C4-2B (cell line): ENCODE results near the gene PRR5.

ENCODE experiments used
- H3K27ac ChIP-seq: fragments of 450-650 bp; 2 replicates; pipeline ENCODE4 v1.5.1; 2017
- ZFX ChIP-seq: fragments of 450-650 bp; IDR thresholded peaks from 2 replicates; pipeline ENCODE4 v1.6.1; 2017
- TF ChIP-seq, protein P1 (sequence below): fragments of 450-650 bp; conservative IDR thresholded peaks from 2 replicates; pipeline ENCODE4 v1.5.1; 2017; ENCODE audit warnings: mild to moderate bottlenecking

PRR5 gene

DNA sequence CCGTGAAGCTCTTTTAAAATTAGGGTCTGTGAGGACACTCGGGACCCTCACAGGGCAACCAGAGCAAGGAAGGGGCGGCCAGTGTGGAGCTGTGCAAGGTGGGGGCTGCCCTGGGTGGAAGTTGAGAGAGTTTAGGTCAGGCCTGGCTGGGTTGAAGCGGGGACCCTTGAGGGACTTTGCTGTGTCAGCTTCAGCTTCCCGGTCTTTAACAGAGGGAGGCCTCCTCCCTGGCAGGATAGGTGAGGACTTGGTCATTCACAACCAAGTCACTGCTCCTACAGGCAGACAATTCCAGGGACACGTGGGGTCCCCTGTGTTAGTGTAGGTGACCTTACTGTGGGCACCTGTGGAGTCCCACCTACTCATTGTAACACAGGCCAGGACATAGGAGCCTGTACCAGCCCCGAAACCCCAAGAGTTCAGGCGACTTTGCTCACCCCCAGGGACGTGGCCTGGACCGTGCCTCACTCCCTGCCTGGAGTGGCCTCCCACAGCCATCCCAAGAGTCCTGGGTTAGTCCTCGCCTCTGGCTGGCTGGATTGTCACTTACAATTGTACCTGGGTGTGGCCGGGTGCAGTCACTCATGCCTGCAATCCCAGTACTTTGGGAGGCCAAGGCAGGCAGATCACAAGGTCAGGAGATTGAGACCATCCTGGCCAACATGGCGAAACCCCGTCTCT, 31.6 kb downstream of the PRR5 start:
- TF ChIP-seq, protein P1, sequence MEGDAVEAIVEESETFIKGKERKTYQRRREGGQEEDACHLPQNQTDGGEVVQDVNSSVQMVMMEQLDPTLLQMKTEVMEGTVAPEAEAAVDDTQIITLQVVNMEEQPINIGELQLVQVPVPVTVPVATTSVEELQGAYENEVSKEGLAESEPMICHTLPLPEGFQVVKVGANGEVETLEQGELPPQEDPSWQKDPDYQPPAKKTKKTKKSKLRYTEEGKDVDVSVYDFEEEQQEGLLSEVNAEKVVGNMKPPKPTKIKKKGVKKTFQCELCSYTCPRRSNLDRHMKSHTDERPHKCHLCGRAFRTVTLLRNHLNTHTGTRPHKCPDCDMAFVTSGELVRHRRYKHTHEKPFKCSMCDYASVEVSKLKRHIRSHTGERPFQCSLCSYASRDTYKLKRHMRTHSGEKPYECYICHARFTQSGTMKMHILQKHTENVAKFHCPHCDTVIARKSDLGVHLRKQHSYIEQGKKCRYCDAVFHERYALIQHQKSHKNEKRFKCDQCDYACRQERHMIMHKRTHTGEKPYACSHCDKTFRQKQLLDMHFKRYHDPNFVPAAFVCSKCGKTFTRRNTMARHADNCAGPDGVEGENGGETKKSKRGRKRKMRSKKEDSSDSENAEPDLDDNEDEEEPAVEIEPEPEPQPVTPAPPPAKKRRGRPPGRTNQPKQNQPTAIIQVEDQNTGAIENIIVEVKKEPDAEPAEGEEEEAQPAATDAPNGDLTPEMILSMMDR: no peak
- no peak for TF ChIP-seq ZFX
- H3K27ac ChIP-seq: no peak overlapping the region

- no peak for TF ChIP-seq ZFX
- TF ChIP-seq, protein P1: no peak
- no peak overlapping the region for H3K27ac ChIP-seq
These were observed 32.3 kb downstream of the PRR5 start for GRCh38 chr22:44734278-44734677.

GRCh38 chr22:44734801-44735517, 33.0 kb downstream of the PRR5 start:
- no peak overlapping the region for H3K27ac ChIP-seq
- TF ChIP-seq, protein P1: no peak
- no peak for TF ChIP-seq ZFX

DNA sequence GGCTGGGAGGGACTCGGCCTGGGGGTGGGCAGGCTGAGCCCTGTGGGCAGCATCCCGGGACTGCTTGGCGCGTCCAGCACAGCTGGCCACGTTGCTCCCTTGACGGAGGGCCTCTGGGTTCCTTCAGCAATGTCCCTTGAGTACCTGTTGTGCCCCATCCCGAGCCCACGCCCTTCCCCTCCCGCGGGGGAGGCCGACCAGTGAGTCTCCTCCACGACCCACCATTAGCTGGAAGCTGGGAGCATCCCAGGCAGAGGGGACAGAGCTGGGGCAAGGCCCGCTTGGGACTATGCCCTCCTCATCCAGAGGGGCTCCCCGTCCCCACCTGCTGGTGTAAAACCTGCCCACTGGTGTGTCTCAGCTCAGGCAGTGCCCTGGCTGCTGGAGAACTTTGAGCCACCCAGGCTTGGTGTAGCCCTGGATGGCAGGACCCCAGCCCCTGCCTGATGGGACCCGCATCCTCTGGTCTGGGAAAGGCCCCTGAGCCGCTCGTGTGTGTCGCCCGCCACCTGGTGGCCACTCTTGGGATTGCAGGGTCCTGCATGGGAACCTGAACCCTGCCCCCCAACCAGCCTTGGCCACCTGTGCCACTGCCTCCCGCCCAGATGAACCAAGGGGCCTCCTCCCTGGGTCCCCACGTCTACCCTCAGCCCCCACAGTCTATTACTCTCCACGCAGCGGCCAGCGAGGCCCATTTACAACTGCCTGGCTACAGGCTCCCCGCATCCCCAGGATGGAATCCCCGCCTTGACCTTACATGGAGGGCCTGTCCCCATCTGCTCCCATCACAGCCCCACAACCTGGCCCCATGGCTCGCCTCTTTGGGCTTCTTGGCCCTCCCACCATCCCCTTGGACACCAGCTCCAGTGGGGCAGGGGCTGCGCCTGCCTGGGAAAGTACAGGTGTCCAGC, 33.8 kb downstream of the PRR5 start:
- no peak for TF ChIP-seq ZFX
- TF ChIP-seq, protein P1: peak; percentile 98
- no peak overlapping the region for H3K27ac ChIP-seq

DNA sequence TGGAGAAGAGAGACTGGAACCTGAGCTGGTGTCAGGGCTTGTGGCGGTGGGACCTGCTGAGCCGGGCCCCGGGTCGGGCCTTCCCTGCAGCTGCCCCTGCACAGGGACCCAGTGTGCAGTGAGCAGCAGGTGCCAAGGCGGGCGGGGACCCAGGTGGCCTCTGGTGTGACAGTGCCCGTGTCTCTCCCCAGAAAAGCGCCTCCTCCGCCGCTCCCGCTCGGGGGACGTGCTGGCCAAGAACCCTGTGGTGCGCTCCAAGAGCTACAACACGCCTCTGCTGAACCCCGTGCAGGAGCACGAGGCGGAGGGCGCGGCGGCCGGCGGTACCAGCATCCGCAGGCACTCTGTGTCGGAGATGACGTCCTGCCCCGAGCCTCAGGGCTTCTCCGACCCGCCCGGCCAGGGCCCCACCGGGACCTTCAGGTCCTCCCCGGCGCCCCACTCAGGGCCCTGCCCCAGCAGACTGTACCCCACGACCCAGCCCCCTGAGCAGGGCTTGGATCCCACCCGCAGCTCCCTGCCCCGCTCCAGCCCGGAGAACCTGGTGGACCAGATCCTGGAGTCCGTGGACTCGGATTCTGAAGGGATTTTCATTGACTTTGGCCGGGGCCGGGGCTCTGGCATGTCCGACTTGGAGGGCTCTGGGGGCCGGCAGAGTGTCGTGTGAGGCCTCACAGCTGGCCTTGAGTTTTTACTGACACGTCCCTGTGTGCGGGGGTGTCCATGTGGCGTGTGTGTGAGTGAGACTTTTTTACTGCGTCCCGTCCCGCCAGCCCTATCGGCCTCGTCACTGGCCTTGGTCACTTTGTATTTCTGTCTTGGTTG, 34.8 kb downstream of the PRR5 start:
- no peak overlapping the region for H3K27ac ChIP-seq
- TF ChIP-seq, protein P1: no peak
- no peak for TF ChIP-seq ZFX

DNA sequence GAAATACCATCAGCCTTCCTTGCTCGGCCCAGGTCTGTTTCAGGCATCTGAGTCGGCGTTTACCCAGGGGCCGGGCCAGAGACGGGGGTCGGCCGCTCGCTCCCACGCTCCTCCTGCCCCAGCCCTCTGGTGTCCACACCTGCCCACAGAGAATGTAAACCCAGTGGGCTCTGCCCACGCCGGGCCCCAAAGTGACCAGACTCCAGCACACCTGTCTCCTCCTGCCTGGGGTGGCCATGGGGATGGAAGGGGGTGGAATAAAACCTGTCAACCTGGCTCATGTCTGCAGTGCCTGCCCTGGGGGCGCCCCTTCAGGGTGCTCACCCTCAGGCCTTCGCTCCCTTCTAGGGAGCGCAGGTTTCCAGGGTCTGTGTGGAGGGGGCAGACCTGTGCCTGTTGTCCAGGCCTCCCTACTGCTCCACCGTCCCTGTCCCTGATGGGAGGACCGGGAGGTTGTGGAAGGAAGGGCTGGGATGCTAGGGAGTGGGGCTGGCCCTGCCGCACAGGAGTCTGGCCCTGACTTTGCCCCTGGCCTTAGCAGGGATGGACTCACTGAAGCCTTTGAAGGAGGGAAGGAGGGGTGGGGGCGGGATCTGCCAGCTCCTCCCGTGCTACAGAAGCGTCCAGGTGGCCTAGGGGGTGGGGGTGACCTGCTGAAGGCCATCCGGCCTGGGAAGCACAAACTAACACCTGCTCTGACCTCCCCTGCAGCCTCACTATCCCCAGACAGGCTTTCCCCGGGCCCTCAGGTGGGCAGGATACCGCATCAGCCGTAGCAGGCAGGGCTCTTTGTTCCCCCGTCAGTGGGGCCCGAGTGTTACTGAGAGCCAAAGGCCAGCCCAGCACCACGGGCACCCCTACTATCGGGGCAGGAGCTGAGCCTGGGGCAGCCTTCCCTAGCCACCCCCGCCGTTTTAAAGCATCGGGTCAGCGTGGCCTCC, 35.7 kb downstream of the PRR5 start:
- TF ChIP-seq, protein P1: no peak
- TF ChIP-seq ZFX: no peak
- H3K27ac ChIP-seq: no peak overlapping the region
